Stomach smooth muscle (tissue), 2 donors: ENCODE data around the gene HOXD11.

Experiments
- H3K27ac ChIP-seq: one replicate; pipeline ENCODE4 v1.7.0; 2013; ENCODE audit warnings: mild to moderate bottlenecking, low read length, inconsistent platforms
- H3K27me3 ChIP-seq, 2 donors: one replicate each; pipeline ENCODE4 v1.7.0; 2013; ENCODE audit warnings: low read length in 2 of 2; ENCODE audit not compliant: insufficient read depth in 2 of 2, control insufficient read depth in 1 of 2
- H3K36me3 ChIP-seq, 2 donors: one replicate each; pipeline ENCODE4 v1.7.0; 2013; ENCODE audit warnings: low read length in 2 of 2; ENCODE audit not compliant: control insufficient read depth in 2 of 2, insufficient read depth in 2 of 2
- H3K4me1 ChIP-seq: one replicate; pipeline ENCODE4 v1.7.0; 2013; ENCODE audit warnings: low read length; ENCODE audit not compliant: control insufficient read depth, insufficient read depth
- H3K4me3 ChIP-seq, 2 donors: one replicate each; pipeline ENCODE4 v1.7.0; 2013; ENCODE audit warnings: low read length in 2 of 2
- H3K9ac ChIP-seq, 2 donors: one replicate each; pipeline ENCODE4 v1.7.0; 2013; ENCODE audit warnings: low read length in 2 of 2, mild to moderate bottlenecking in 1 of 2
- H3K9me3 ChIP-seq, 2 donors: one replicate each; pipeline ENCODE4 v1.7.0; 2013; ENCODE audit warnings: low read length in 2 of 2; ENCODE audit not compliant: control insufficient read depth in 2 of 2
- donor health status: healthy.
- donor health status: Pancreatic carcinoma.

The HOXD11 gene

GRCh38 chr2:176106581-176107539 is at the start of gene HOXD11:
TSS of gene HOXD11 (plus strand) at chr2:176107280. CDS start at chr2:176107356, 76 bp downstream.
- no peak within 1 kb of the TSS for H3K9ac ChIP-seq
- peaks cover 29% of the 10 kb centered on the region for H3K4me1 ChIP-seq
- H3K9me3 ChIP-seq = no peaks in the 10 kb centered on the region
- no peaks in the 10 kb centered on the region for H3K36me3 ChIP-seq
- H3K4me3 ChIP-seq = peak within 1 kb of the TSS; percentile 16 to 49
- peaks cover 79 to 91% of the 10 kb centered on the region in 2 donors for H3K27me3 ChIP-seq
- H3K27ac ChIP-seq = no peak within 1 kb of the TSS

DNA sequence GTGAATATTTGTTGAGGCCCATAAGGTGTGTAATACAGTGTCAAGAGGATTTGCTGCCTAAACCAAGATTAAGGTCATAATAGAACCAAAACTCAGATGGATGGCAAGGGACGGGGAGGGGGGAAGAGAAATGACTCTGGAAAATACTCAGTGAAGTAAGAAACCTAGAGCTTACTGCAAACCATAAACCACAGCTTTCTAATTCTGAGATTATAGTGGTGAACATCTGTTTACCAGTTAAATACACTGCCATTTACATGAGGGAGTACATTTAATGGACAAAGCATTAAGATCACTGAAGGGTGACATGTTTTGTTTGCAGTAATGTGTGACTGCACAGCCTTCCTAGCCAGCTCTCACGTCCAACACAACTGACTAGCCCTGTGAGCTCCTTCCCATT is 43.1 kb upstream of the HOXD11 start:
- Histone ChIP-seq H3K9me3 (no peaks in the 10 kb centered on the region), H3K4me3 (no peak overlapping the region), H3K27ac (no peak overlapping the region), H3K9ac (no peak overlapping the region), H3K4me1 (peaks cover 20% of the 10 kb centered on the region), H3K36me3 (no peaks in the 10 kb centered on the region), H3K27me3 (peaks cover 33 to 43% of the 10 kb centered on the region in 2 donors)

DNA sequence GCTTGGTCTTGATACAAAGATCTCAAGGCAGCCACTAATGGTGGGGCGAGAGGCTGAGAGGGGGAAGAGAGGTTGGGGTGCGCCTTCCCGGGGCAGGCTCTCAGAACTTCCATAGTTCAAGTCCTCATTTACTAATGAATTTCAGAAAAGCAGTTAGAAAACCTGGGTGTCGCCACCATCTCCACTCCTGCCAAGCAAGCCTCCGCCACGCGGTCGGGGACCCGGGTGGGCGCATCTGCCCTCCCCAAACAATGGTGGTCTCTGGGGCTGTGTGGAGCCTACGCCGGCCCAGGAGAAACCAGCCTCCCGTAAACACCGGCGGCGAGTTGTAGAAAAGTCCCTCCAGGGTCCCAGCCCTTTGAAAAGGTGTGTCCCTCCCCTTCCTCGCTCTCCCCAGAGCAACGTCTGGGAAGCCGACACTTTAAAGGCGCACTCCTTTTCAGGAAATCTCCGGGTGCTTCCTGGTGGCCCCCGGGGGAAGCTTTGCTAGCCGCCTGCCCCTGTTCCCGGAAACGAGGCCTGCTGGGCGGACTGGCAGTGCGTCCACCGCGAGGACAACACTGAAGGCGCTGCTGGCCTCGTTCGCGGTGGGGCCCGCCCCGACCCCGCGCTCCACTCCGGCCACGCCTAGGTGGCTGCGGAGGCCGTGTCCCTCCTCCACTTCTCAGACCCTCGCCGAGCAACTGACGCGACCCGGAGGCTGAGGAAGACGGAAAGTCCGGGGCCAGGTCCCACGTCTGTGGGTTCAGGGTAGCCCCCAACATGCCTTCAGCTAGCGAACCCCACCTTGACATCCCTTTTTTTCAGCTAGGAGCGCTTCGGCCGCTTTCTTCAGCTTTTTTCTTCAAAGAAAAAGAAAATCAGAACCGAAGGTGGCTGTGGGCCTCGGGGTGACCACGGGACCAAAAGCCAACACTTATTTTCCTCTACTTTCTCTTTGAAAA is 40.2 kb upstream of the HOXD11 start:
- no peaks in the 10 kb centered on the region for H3K36me3 ChIP-seq
- H3K27me3 ChIP-seq = peaks cover 59 to 72% of the 10 kb centered on the region in 2 donors

DNA sequence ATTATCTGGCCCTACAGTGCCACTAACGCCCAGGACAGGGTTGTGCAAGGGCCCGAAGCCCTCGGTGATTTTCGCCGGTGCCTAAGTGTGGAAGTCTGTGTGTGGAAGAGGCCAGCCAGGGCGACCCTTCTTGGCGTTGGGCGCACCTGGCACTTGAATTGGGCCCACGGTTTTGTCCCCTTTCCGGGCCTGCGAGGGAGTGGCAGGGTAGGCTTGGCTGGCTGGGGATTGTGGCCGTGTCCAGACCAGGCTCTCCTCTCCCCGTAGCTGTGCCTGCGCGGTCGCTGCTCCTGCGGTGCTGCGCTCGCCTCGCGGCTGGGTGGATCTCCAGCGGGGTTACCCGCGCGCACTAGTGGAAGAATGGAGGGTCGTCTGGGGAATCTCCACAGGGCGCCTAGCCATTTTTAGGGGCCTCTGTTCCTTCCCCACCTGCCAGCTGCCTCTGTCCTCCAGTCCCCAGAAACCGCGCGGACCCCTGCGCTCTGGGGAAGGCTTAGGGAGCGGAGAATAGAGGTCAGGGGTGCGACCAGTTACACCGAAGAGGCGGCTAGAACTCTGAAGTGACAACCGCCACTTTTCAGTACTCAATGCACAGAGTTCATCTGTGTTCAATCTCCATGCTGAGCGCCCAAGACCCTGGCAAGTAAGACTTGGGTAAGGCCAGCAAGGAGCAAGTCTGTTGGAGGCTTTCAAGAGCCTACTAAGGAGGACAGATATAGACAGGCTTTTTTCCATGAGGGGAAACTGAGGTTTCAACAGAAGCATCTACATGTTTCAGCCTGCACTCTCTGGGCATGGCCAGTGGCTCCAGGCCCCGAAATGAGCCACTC is 39.3 kb upstream of the HOXD11 start:
- Histone ChIP-seq H3K9ac (no peak overlapping the region), H3K27me3 (peaks cover 66 to 80% of the 10 kb centered on the region in 2 donors), H3K4me1 (peaks cover 20% of the 10 kb centered on the region), H3K27ac (no peak overlapping the region), H3K9me3 (peaks cover 0 to 3% of the 10 kb centered on the region in 2 donors), H3K36me3 (no peaks in the 10 kb centered on the region), H3K4me3 (peak overlapping the region; percentile 45 to 58)

More for the DNA sequence above, 40.2 kb upstream of the HOXD11 start:
- Histone ChIP-seq H3K4me3 (peak overlapping the region; percentile 45 to 58), H3K4me1 (peaks cover 20% of the 10 kb centered on the region), H3K9me3 (no peaks in the 10 kb centered on the region), H3K27ac (no peak overlapping the region), H3K9ac (no peak overlapping the region)

DNA sequence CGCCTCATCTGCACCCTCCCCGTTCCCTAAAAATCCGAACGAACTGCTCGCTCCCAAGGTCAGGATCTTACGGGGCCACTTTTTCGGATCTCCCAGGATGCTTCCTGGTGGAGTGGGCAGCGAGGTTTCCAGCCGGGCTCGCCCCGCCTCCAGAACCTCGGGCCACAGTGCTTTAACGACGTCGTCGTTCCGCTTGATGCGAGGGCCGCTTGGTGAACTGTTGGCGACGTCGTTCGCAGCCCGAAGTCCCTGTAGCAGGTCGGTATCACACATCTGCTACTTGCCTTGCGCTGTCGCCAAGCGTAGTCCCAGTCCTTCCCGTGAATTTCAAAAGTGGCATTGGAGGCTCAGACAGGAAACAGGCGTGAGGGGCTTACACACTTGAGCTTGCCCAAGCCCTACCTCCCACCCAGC is 38.7 kb upstream of the HOXD11 start:
- H3K9ac ChIP-seq = no peak overlapping the region
- no peak overlapping the region for H3K27ac ChIP-seq
- peak overlapping the region in 1 of 2 donors; percentile 35 for H3K4me3 ChIP-seq
- peaks cover 20% of the 10 kb centered on the region for H3K4me1 ChIP-seq
- H3K36me3 ChIP-seq = no peaks in the 10 kb centered on the region
- H3K27me3 ChIP-seq = peaks cover 70 to 87% of the 10 kb centered on the region in 2 donors
- peaks cover 0 to 3% of the 10 kb centered on the region in 2 donors for H3K9me3 ChIP-seq

GRCh38 chr2:176071330-176072291 is 35.5 kb upstream of the HOXD11 start:
- Histone ChIP-seq H3K27me3 (peaks cover 91 to 98% of the 10 kb centered on the region in 2 donors), H3K4me3 (no peak overlapping the region), H3K9ac (no peak overlapping the region), H3K36me3 (no peaks in the 10 kb centered on the region), H3K4me1 (peaks cover 20% of the 10 kb centered on the region), H3K27ac (no peak overlapping the region), H3K9me3 (peaks cover 0 to 3% of the 10 kb centered on the region in 2 donors)

- Histone ChIP-seq H3K9me3 (peaks cover 0 to 3% of the 10 kb centered on the region in 2 donors), H3K36me3 (no peaks in the 10 kb centered on the region), H3K4me1 (peaks cover 13% of the 10 kb centered on the region), H3K9ac (no peak overlapping the region), H3K27ac (no peak overlapping the region), H3K4me3 (no peak overlapping the region), H3K27me3 (peaks cover 85 to 98% of the 10 kb centered on the region in 2 donors)
Measured at GRCh38 chr2:176072292-176072669, 34.8 kb upstream of the HOXD11 start.

DNA sequence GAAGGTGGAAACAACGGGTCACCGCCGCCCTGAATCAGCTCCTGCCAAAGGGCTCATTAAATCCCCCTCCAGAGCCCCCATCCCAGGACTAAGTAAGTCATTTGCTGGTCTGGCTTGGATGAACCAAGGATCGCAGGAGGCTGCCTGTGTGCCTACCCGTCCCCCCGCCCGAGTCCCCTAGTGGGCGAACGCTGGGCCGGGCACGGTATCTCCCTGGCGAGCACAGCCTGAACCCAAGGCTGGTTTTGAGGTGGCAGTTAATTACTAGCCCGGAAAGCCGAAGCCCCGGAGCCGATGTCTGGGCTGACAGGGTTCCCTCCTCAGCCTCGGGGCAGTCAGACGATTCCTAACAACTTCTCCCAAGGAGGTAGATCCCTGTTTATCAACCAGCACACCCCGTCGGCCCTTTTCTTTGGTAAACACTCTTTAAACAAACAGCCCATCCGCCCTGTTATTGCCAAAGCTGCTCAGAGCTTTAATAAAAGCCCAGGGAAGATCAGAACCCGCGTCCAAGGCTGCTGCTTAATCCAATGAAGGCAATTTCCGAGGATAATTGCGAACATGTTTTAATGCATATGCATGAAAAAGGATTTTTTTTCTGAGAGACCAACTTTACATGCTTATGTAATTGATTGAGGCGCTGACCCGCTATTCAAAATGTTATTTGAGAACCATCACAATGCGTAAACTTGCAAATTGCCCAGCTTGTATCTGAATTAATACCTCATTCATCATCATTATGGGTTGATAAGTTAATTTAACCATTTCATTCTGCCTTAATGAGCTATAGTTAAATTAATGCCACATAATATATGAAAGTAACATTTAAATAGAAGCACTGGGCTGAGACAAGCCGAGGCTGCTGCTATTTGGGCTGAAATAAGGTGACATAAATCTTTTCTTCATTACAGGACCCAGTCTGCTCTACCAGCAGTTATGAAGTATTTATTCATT is 33.9 kb upstream of the HOXD11 start:
- Histone ChIP-seq H3K4me3 (no peak overlapping the region), H3K4me1 (peaks cover 5% of the 10 kb centered on the region), H3K27ac (no peak overlapping the region), H3K27me3 (peaks cover 79 to 96% of the 10 kb centered on the region in 2 donors), H3K9me3 (peaks cover 0 to 3% of the 10 kb centered on the region in 2 donors), H3K36me3 (no peaks in the 10 kb centered on the region), H3K9ac (no peak overlapping the region)
